ENCODE data around the gene SND1. TPM values are rescaled to one million over a fixed set of nuclear protein-coding genes. Genes with fewer than 3 reads are reported as not detected.

The SND1 gene
- total and polyA plus RNA-seq, 2 donors (not counting 3 experiments of a cell fraction or from before 2014, with no cell fraction given): 116 to 249 TPM

DNA sequence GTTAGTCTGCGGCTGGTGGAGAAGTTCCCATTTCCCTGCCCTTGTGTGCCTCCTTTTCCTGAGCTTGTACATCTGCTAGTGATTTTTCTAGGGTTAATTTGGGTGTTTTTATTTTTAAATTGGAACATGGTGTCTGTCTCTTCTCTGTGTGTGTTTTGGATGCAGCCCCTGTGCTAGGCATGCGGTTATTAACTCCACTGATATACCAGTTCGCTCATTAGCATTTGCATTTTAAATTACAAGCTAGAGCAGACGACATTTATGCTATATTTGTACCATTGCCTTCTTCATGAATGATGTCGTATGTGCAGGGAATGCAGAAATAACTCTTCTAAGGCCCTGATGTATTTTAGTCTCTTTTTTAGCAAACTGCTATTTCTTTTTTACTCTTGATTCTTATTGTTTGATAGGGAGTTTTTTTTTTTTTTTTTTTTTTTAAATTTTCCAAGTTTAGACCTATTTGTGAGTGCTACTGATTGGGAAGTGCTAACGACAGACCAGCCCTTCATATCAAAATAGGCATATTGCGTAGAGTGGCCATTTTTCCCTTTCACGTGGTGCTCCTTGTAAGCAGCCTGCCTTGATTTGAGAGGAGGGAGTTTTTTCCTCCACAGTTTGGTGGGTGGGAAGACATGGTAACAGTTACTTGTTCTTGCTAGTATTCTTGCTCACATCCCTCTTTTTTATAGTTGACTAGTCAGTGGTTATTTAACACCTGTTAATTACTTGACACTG lies 289.6 kb downstream of the SND1 start:
- ChIA-PET POLR2A (no interaction called here), CTCF (interaction anchor here (0.7 kb wide), 1 partner anchor 77 kb away, joined by 3 read pairs; no protein-coding TSS in a partner anchor)
- BruUV-seq (replicated peaks): no TSS peak
- peaks cover 0 to 2% of the 10 kb centered on the region in 2 experiments for H3K36me3 ChIP-seq (ENCODE audit: control insufficient read depth in 2 of 2, extremely low read depth in 1 of 2, insufficient read depth in 2 of 2, low read length in 2 of 2)
- H4K20me1 ChIP-seq (replicated peaks; ENCODE audit: control insufficient read depth, extremely low read depth, insufficient read depth, low read length): no peaks in the 10 kb centered on the region
- no peak for FAIRE-seq
- H3K9me3 ChIP-seq (replicated peaks; ENCODE audit: control insufficient read depth, insufficient read depth, low read length): no peaks in the 10 kb centered on the region
- no peak overlapping the region for H2AFZ ChIP-seq (ENCODE audit: low read depth, low read length)
- DNase-seq (ENCODE audit: low read depth, low spot score): no peak
- H3K4me3 ChIP-seq (replicated peaks in 1 of 3; ENCODE audit: insufficient read depth in 1 of 3, low read depth in 1 of 3, low read length in 3 of 3): no peak overlapping the region
- H3K79me2 ChIP-seq (ENCODE audit: control insufficient read depth, insufficient read depth, low read length): no peaks in the 10 kb centered on the region
- no peaks in the 10 kb centered on the region for H3K9me1 ChIP-seq (replicated peaks; ENCODE audit: control insufficient read depth, extremely low read depth, insufficient read depth, low read length)
- no peak overlapping the region for H3K4me2 ChIP-seq (ENCODE audit: insufficient read depth, low read length)
- peaks cover 8% of the 10 kb centered on the region for H3K4me1 ChIP-seq (ENCODE audit: control insufficient read depth, extremely low read depth, insufficient read depth, low read length)
- no peak overlapping the region for H3K27ac ChIP-seq (ENCODE audit: insufficient read depth, low read depth, low read length)
- H3K27me3 ChIP-seq (ENCODE audit: control insufficient read depth in 2 of 2, insufficient read depth in 2 of 2, low read length in 2 of 2): no peaks in the 10 kb centered on the region
- TF ChIP-seq, protein P1, sequence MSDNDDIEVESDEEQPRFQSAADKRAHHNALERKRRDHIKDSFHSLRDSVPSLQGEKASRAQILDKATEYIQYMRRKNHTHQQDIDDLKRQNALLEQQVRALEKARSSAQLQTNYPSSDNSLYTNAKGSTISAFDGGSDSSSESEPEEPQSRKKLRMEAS (IDR thresholded peaks at IDR 0.05; ENCODE audit: insufficient read depth, insufficient read length): no peak
- no peak for TF ChIP-seq FOS (IDR thresholded peaks at IDR 0.05; ENCODE audit: borderline replicate concordance, insufficient read depth, low read length)
- TF ChIP-seq MYC (IDR thresholded peaks at IDR 0.05; ENCODE audit: low read depth, low read length): no peak
- TF ChIP-seq CTCF (IDR thresholded peaks at IDR 0.05; ENCODE audit: extremely low read depth in 1 of 2, insufficient read depth in 1 of 2, low read depth in 1 of 2, low read length in 2 of 2): no peak
- no peak for TF ChIP-seq EZH2 (IDR thresholded peaks at IDR 0.05; ENCODE audit: borderline replicate concordance, low read depth, low read length, severe bottlenecking)
- no peak for TF ChIP-seq GATA2 (IDR thresholded peaks at IDR 0.05; ENCODE audit: insufficient read depth, insufficient read length, low read depth, low read length)
- no peak for TF ChIP-seq POLR2A (IDR thresholded peaks at IDR 0.05; ENCODE audit: low read depth, low read length)
- TF ChIP-seq POLR2AphosphoS5 (IDR thresholded peaks at IDR 0.05; ENCODE audit: insufficient read depth, low read depth, low read length): no peak
- TF ChIP-seq JUN (IDR thresholded peaks at IDR 0.05; ENCODE audit: borderline replicate concordance, insufficient read depth, insufficient read length, low read depth): no peak
- intact Hi-C loops (cut with micrococcal nuclease): no loop called here
- H3K9ac ChIP-seq (replicated peaks; ENCODE audit: extremely low read depth, insufficient read depth, low read length): no peak overlapping the region
- dilution Hi-C loops (cut with MboI; ENCODE audit: extremely low pct_ligation_motif_present, low sequenced_read_pairs): no loop called here

All from endothelial cell of umbilical vein (primary cell).